Ovary (tissue), 1 donor: ENCODE results near the gene ZHX3.

Experiments used
- EP300 ChIP-seq: sonication (generic); formaldehyde crosslinking; IDR thresholded peaks from one replicate; pipeline ENCODE4 v1.6.1; 2017; ENCODE audit warnings: antibody characterized with exemption
- POLR2A ChIP-seq: fragments of 450-650 bp; IDR thresholded peaks from one replicate; pipeline ENCODE4 v1.6.1; 2017; ENCODE audit warnings: antibody characterized with exemption, mild to moderate bottlenecking, moderate library complexity

GRCh38 chr20:41306061-41306727, 11.3 kb downstream of the ZHX3 start:
- TF ChIP-seq POLR2A (no peak), EP300 (no peak)
